CD4-positive, alpha-beta T cell treated with Interleukin-4 for 1 hour (primary cell): Measurements from ENCODE around the gene RAVER1.
A peak's percentile ranks its signal among the peaks of the same experiment; 100 is the strongest.
"Not testable (repeated sequence)": the region's sequence is repeated elsewhere in the genome, so short reads cannot be mapped to it uniquely, and the experiment has no call there.

Experiments used
- DNase-seq, 2 donors: peaks; one replicate each; pipeline ENCODE4 v3.0.0-alpha.2; 2020 to 2022

Gene RAVER1

DNA sequence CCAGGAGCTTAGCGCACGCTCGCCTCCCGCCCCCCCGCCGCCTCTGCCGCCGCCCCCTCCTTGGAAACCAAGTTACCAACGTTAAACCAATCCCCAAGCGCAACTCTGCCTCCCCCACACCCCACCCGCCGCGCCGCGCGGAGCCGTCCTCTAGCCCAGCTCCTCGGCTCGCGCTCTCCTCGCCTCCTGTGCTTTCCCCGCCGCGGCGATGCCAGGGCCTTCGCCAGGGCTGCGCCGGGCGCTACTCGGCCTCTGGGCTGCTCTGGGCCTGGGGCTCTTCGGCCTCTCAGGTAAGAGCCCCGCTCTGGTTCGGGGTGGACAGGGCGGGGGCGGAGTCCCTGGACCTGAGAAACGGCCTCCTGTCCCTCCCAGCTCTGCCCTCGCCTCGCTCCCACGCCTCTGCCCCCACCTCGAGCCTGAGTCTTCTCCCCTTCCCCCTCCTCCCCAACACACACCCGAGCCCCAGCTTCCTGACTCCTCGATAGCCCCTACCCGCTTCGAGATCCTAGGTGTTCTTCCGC, 43.4 kb downstream of the RAVER1 start, which contains the start of gene ICAM5:
ICAM5 (plus strand) TSS at position 117 of the 521 bp plus-strand sequence; CDS start at position 209, 92 bp downstream.
- DNase-seq, result peak in 1 of 2 donors; percentile 46

DNA sequence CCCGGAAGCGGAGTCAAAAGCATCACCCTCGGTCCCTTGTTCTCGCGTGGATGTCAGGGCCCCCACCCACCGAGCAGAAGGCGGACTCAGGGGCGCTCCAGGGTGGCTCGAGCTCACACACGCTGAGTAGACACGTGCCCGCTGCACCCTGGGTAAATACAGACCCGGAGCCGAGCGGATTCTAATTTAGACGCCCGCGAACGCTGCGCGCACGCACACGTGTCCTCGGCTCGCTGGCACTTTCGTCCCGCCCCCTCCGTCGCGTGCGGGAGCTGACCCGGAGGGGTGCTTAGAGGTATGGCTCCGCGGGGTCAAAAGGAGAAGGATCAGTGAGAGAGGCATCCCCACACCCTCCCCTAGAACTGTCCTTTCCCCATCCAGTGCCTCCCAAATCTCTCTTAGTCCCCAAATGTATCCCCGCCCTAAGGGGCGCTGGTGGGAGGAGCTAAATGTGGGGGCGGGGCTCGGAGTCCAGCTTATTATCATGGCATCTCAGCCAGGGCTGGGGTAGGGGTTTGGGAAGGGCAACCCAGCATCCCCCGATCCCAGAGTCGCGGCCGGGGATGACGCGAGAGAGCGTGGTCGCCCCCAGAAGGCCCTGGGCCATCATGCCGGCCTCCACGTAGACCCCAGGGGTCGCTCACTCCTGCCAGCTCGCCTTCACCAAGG, 44.0 kb downstream of the RAVER1 start:
- peak; percentile 63 to 71 for DNase-seq

GRCh38 chr19:10288662-10289166, 44.6 kb downstream of the RAVER1 start:
- DNase-seq, result peak in 1 of 2 donors; percentile 49

GRCh38 chr19:10286803-10287737, 46.3 kb downstream of the RAVER1 start, which contains the start of gene ICAM4:
TSS of gene ICAM4 (plus strand) at chr19:10286955. CDS start at chr19:10287013, 58 bp downstream.
- DNase-seq, result peak; percentile 50 to 54

- no peak for DNase-seq
Measured at GRCh38 chr19:10285393-10285792, 47.9 kb downstream of the RAVER1 start.

DNA sequence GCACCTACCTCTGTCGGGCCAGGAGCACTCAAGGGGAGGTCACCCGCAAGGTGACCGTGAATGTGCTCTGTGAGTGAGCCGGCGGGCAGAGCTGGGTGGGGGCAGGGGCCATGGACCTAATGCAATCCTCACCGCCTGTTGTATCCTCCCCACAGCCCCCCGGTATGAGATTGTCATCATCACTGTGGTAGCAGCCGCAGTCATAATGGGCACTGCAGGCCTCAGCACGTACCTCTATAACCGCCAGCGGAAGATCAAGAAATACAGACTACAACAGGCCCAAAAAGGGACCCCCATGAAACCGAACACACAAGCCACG, 48.4 kb downstream of the RAVER1 start:
- no peak for DNase-seq

GRCh38 chr19:10284065-10284959, 49.0 kb downstream of the RAVER1 start:
- no peak for DNase-seq

GRCh38 chr19:10283301-10284064, 49.8 kb downstream of the RAVER1 start:
- no peak for DNase-seq

DNA sequence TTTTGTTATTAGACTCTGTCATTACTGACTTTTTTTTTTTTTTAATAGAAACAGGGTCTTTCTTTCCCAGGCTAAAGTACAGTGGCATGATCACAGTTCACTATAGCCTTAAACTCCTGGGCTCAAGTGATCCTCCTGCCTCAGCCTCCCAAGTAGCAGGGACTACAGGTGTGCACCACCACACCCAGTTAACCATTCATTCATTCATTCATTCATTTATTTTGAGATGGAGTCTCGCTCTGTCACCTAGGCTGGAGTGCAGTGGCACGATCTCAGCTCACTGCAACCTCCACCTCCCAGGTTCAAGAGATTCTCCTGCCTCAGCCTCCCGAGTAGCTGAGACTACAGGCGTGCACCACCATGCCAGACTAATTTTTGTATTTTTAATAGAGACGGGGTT, 51.3 kb downstream of the RAVER1 start:
- DNase-seq, result not testable (repeated sequence)

DNA sequence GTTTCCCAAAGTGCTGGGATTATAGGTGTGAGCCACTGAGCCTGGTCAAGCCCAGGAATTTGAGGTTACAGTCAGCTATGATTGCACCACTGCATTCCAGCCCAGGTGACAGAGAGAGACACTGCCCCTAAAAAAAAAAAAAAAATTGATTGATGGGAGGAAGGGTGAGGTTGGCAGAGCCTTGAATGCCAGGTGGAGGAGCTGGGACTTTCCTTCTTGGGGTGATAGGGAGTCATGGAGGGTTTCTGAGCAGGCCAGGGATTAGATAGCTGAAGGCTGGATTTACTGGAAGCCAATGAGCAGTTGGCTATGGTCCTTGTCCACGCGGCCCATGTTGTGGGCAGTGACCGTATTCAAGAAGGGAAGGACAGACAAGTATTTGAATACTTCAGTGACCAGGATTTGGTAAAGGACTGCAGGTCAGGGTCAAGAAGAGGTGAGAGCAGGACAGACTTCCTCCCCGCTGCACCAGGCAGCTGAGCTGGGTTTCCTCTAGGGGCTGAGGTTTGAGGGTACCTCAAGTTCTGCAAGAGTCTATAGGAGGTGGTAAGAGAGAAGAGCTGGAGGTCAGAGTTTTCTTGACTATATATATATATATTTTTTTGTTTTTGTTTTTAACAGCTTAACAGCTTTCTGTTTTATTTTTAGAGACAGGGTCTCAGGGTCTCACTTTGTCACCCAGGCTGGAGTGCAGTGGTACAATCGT, 53.4 kb downstream of the RAVER1 start:
- DNase-seq, result no peak

GRCh38 chr19:10278935-10279334, 54.4 kb downstream of the RAVER1 start:
- DNase-seq, result no peak

DNA sequence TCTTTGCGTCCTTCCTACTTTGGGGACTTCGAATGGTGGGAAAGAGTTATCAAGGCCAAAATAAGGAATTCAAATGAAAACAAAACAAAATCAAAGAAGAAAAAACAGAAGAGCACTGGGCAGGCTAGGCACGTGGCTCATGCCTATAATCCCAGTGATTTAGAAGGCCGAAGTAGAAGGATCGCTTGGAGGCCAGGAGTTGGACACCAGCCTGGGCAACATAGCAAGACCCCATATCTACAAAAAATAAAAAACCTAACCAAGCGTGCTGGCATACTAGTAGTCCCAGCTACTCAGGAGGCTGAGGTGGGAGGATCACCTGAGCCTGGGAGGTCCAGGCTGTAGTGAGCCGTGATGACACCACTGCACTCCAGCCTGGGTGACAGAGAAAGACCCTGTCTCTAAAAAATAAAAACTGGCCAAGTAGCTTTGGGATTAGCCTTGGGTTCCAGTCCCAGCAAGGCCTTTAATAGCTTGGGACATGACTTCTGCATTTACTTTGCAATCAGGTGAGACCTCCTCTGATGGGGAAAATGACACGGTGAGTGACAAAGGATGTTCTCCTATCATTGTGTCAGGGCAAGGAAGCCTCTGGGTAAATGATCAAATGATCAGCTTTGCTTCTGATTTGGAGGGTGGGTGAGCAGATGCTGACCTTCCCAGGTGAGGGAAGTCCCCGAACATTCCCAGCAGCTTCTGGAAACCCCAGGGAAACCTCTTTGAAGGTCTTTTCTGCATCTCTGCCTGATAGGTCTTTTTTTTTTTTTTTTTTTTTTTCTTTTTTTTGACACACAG, 55.3 kb downstream of the RAVER1 start:
- DNase-seq, result no peak

- no peak for DNase-seq
Measured at GRCh38 chr19:10274589-10274988, 58.7 kb downstream of the RAVER1 start.

DNA sequence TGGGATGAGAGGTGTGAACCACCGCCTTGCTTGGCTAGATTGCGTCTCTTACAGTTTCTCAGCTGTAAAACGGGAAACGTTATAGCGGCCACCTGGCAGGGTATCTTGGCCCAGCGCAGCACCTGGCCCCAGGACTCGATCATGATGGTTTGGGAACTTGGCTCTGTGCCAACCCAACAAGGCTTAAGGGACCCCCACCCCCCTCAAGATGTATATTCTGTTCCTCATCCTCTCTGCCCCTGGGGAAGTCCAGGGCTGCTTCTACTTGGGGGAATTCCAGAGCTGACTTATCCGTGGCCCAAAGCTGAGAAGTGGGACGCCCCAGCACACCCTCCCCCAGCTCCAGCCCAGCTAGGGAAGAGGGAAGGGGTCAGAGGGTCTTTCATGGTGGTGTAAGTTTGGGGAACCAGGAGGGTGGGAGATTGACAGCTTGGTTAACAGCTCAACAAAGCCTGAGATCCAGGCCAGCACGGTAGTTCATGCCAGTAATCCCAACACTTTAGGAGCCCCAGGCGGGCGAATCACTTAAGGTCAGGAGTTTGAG, 61.7 kb downstream of the RAVER1 start:
- DNase-seq, result peak; percentile 75 to 82

GRCh38 chr19:10270616-10271394, 62.5 kb downstream of the RAVER1 start, which contains the start of gene ICAM1:
TSS of gene ICAM1 (plus strand) at chr19:10271120. CDS start at chr19:10271160, 40 bp downstream.
- peak; percentile 87 to 91 for DNase-seq

DNA sequence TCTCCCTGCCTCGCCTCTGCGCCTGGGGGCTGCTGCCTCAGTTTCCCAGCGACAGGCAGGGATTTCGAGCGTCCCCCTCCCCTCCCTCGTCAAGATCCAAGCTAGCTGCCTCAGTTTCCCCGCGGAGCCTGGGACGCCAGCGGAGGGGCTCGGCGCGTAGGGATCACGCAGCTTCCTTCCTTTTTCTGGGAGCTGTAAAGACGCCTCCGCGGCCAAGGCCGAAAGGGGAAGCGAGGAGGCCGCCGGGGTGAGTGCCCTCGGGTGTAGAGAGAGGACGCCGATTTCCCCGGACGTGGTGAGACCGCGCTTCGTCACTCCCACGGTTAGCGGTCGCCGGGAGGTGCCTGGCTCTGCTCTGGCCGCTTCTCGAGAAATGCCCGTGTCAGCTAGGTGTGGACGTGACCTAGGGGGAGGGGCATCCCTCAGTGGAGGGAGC, 63.1 kb downstream of the RAVER1 start:
- peak; percentile 90 to 94 for DNase-seq

- peak; percentile 91 for DNase-seq
Measured at GRCh38 chr19:10269333-10270179, 63.8 kb downstream of the RAVER1 start.

- no peak for DNase-seq
Measured at GRCh38 chr19:10268071-10268470, 65.3 kb downstream of the RAVER1 start.
